ENCODE measurements around the gene TOMM70. TPM values are rescaled to one million over a fixed set of nuclear protein-coding genes. Genes with fewer than 3 reads are reported as not detected.

TOMM70 gene
- total and polyA plus RNA-seq, 2 of the 8 experiments (the other 6 are each of a cell fraction or from before 2014, with no cell fraction given) = 10.9 to 52.1 TPM

DNA sequence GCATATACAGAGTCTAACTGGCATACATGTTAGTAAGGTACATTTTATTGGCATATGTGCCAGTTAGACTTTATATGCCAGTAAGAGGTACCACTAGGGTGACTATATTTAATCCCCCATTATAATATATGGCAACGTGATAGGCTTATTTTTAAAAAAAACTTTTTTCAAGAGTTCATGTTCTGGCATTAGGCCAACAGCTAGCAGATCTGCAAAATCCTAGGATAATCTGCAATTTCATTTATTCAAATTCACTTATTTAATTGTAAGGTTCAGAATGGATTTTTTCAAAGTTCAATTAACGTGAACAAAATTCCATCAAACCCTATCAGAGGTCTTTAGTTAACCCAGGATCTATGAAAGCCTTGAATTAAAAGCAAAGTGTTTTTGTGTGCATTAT, 34.5 kb downstream of the TOMM70 start:
- Histone ChIP-seq H3K27me3 (replicated peaks in 1 of 4; ENCODE audit: control insufficient read depth in 3 of 4, extremely low read depth in 1 of 4, insufficient read depth in 3 of 4, low read length in 3 of 4) (no peaks in the 10 kb centered on the region), H3K56ac (replicated peaks; ENCODE audit: insufficient read length, low read depth, low read length) (no peak overlapping the region), H2BK20ac (ENCODE audit: low read length) (no peak overlapping the region), H3K36me3 (ENCODE audit: control insufficient read depth in 2 of 4, insufficient read depth in 4 of 4, low read length in 3 of 4) (peaks cover 0 to 72% (median 38%) of the 10 kb centered on the region in 4 experiments; a peak in 5 of 8 replicates), H3K23me2 (ENCODE audit: low read depth, low read length) (no peaks in the 10 kb centered on the region), H2BK15ac (ENCODE audit: low read length) (no peak overlapping the region), H3K4me3 (ENCODE audit: extremely low read depth in 1 of 4, insufficient read depth in 2 of 4, low read depth in 3 of 4, low read length in 4 of 4) (no peak overlapping the region), H3K4me2 (ENCODE audit: insufficient read depth in 1 of 2, low read depth in 2 of 2, low read length in 2 of 2) (no peak overlapping the region), H3K18ac (ENCODE audit: extremely low read depth, low read length) (no peak overlapping the region), H3K4me1 (replicated peaks in 1 of 4; ENCODE audit: control insufficient read depth in 3 of 4, insufficient read depth in 4 of 4, low read length in 3 of 4) (no peaks in the 10 kb centered on the region), H4K8ac (ENCODE audit: extremely low read depth, insufficient read depth, low read length) (no peak overlapping the region), H4K20me1 (replicated peaks in 1 of 2; ENCODE audit: control insufficient read depth in 1 of 2, insufficient read depth in 2 of 2, low read length in 2 of 2) (peaks cover 0 to 1% of the 10 kb centered on the region in 2 experiments), H3K9me3 (ENCODE audit: insufficient read depth in 2 of 2, low read depth in 1 of 2, low read length in 1 of 2) (no peaks in the 10 kb centered on the region; a peak in 1 of 4 replicates), H3K14ac (ENCODE audit: insufficient read length) (no peak overlapping the region), H3K9ac (replicated peaks in 1 of 4; ENCODE audit: extremely low read depth in 1 of 4, low read depth in 3 of 4, low read length in 3 of 4) (no peak overlapping the region), H2BK120ac (replicated peaks; ENCODE audit: low read depth, low read length) (no peak overlapping the region), H2BK12ac (ENCODE audit: low read depth, low read length) (no peak overlapping the region), H3K27ac (ENCODE audit: low read depth, low read length) (no peak overlapping the region), H2AK5ac (ENCODE audit: low read depth, low read length) (no peak overlapping the region), H2AFZ (ENCODE audit: low read length) (no peak overlapping the region), H3K79me1 (ENCODE audit: low read depth, low read length) (no peaks in the 10 kb centered on the region), H4K91ac (replicated peaks; ENCODE audit: insufficient read length, low read length) (no peak overlapping the region), H3K23ac (ENCODE audit: insufficient read length) (no peak overlapping the region), H3K79me2 (ENCODE audit: control insufficient read depth in 1 of 2, insufficient read depth in 2 of 2, low read length in 2 of 2) (no peaks in the 10 kb centered on the region), H4K5ac (ENCODE audit: insufficient read length, low read depth, low read length) (no peak overlapping the region), H3K4ac (replicated peaks; ENCODE audit: insufficient read length, low read depth, low read length) (no peak overlapping the region), H2BK5ac (ENCODE audit: low read depth, low read length) (no peak overlapping the region)
- ChIA-PET POLR2A (ENCODE audit: partially characterized antibody) (interaction anchor here (1.0 kb wide), 1 partner anchor 35 kb away, joined by 3 read pairs; the partner anchor contains the start of gene LNP1), CTCF (ENCODE audit: partially characterized antibody) (interaction anchor here (3.5 kb wide), 1 partner anchor 50 kb away, joined by 11 read pairs; no protein-coding TSS in a partner anchor)
- no peak for TF ChIP-seq RFX5 (IDR thresholded peaks at IDR 0.05; ENCODE audit: borderline replicate concordance, low read depth, low read length)
- TF ChIP-seq YY1 (IDR thresholded peaks at IDR 0.05; ENCODE audit: low read depth, low read length) = no peak
- TF ChIP-seq RBBP5 (IDR thresholded peaks at IDR 0.05; ENCODE audit: borderline replicate concordance, low read depth, low read length) = no peak
- TF ChIP-seq TEAD4 (IDR thresholded peaks at IDR 0.05; ENCODE audit: low read depth, low read length) = no peak
- TF ChIP-seq NRF1 (IDR thresholded peaks at IDR 0.05; ENCODE audit: low read depth, low read length) = no peak
- no peak for TF ChIP-seq RAD21 (IDR thresholded peaks at IDR 0.05 in 1 of 2, conservative IDR thresholded peaks at IDR 0.05 in 1 of 2; ENCODE audit: low read depth in 2 of 2, low read length in 2 of 2)
- TF ChIP-seq CBX5 (IDR thresholded peaks at IDR 0.05; ENCODE audit: low read depth, low read length) = no peak
- TF ChIP-seq CREB1 (IDR thresholded peaks at IDR 0.05) = no peak
- no peak for TF ChIP-seq SP4 (IDR thresholded peaks at IDR 0.05; ENCODE audit: low read length)
- TF ChIP-seq JUND (IDR thresholded peaks at IDR 0.05; ENCODE audit: low read length) = no peak
- no peak for TF ChIP-seq ASH2L (IDR thresholded peaks at IDR 0.05; ENCODE audit: low read length)
- FAIRE-seq (no peak), DNase-seq (ENCODE audit: low read depth in 1 of 2, low spot score in 2 of 2) (no peak)
- WGBS, 2 experiments (ENCODE audit: extremely low coverage in 1 of 2, insufficient coverage in 1 of 2, insufficient read length in 1 of 2, insufficient replicate concordance in 2 of 2, low coverage in 1 of 2, low lambda C conversion rate in 2 of 2, missing lambda C conversion rate in 1 of 2) = 95% methylated on average over 2 of the region's 2 CpGs; no CpG with 5 or more reads in 1 of the 2 experiments

Measured in H1 (cell line).